ENCODE measurements around the gene HMOX1.

- no peak for TF ChIP-seq POLR2A (IDR thresholded peaks at IDR 0.05; ENCODE audit: low read depth, low read length)
- TF ChIP-seq CTCF (IDR thresholded peaks at IDR 0.05; ENCODE audit: extremely low read depth in 1 of 2, insufficient read depth in 1 of 2, low read depth in 1 of 2, low read length in 2 of 2), result no peak
- TF ChIP-seq POLR2AphosphoS5 (IDR thresholded peaks at IDR 0.05; ENCODE audit: insufficient read depth, low read depth, low read length), result no peak
- no peak for TF ChIP-seq MAX (IDR thresholded peaks at IDR 0.05; ENCODE audit: insufficient read depth, insufficient read length)
- TF ChIP-seq FOS (IDR thresholded peaks at IDR 0.05; ENCODE audit: borderline replicate concordance, insufficient read depth, low read length), result no peak
- no peak for TF ChIP-seq GATA2 (IDR thresholded peaks at IDR 0.05; ENCODE audit: insufficient read depth, insufficient read length, low read depth, low read length)
- no peak for TF ChIP-seq EZH2 (IDR thresholded peaks at IDR 0.05; ENCODE audit: borderline replicate concordance, low read depth, low read length, severe bottlenecking)
Observed at GRCh38 chr22:35386670-35387288, 5.9 kb downstream of the HMOX1 start.

Data from endothelial cell of umbilical vein (primary cell).